SH-SY5Y (cell line): ENCODE measurements around the gene PRDM16.

Source experiments
- GATA2 ChIP-seq: IDR thresholded peaks from 2 replicates; pipeline ENCODE4 v1.6.1; 2011; ENCODE audit warnings: mild to moderate bottlenecking, low read depth, low read length
- GATA3 ChIP-seq: IDR thresholded peaks from 2 replicates; pipeline ENCODE4 v1.6.1; 2011; ENCODE audit warnings: low read depth, mild to moderate bottlenecking, low read length, moderate library complexity

PRDM16 gene

GRCh38 chr1:3126756-3127678 lies 58.0 kb downstream of the PRDM16 start:
- no peak for TF ChIP-seq GATA3
- TF ChIP-seq GATA2, result no peak

GRCh38 chr1:3127738-3128137 lies 58.7 kb downstream of the PRDM16 start:
- no peak for TF ChIP-seq GATA2
- no peak for TF ChIP-seq GATA3

GRCh38 chr1:3128431-3129132 lies 59.6 kb downstream of the PRDM16 start:
- TF ChIP-seq GATA2 (no peak), GATA3 (no peak)

- TF ChIP-seq GATA3 (no peak), GATA2 (no peak)
Observed at GRCh38 chr1:3129133-3129490, 60.1 kb downstream of the PRDM16 start.

- TF ChIP-seq GATA3 (no peak), GATA2 (no peak)
Observed at GRCh38 chr1:3130268-3130667, 61.3 kb downstream of the PRDM16 start.

- no peak for TF ChIP-seq GATA3
- TF ChIP-seq GATA2, result no peak
Observed at GRCh38 chr1:3132660-3133059, 63.7 kb downstream of the PRDM16 start.

GRCh38 chr1:3133686-3134085 lies 64.7 kb downstream of the PRDM16 start:
- TF ChIP-seq GATA3, result no peak
- TF ChIP-seq GATA2, result no peak

GRCh38 chr1:3134381-3135072 lies 65.5 kb downstream of the PRDM16 start:
- TF ChIP-seq GATA2 (no peak), GATA3 (no peak)

- TF ChIP-seq GATA3 (no peak), GATA2 (no peak)
Observed at GRCh38 chr1:3135073-3135702, 66.2 kb downstream of the PRDM16 start.

- TF ChIP-seq GATA2, result no peak
- no peak for TF ChIP-seq GATA3
Observed at GRCh38 chr1:3135744-3136455, 66.9 kb downstream of the PRDM16 start.

- no peak for TF ChIP-seq GATA2
- TF ChIP-seq GATA3, result no peak
Observed at GRCh38 chr1:3136532-3136931, 67.5 kb downstream of the PRDM16 start.

- TF ChIP-seq GATA2 (no peak), GATA3 (no peak)
Observed at GRCh38 chr1:3137111-3138100, 68.4 kb downstream of the PRDM16 start.
